Non-pigmented ciliary epithelial cell (primary cell): ENCODE results near the gene PIGV.

Experiments used
- DNase-seq: peaks from one replicate; pipeline ENCODE4 v3.0.0-alpha.2; 2010; ENCODE audit warnings: low read depth

The PIGV gene

DNA sequence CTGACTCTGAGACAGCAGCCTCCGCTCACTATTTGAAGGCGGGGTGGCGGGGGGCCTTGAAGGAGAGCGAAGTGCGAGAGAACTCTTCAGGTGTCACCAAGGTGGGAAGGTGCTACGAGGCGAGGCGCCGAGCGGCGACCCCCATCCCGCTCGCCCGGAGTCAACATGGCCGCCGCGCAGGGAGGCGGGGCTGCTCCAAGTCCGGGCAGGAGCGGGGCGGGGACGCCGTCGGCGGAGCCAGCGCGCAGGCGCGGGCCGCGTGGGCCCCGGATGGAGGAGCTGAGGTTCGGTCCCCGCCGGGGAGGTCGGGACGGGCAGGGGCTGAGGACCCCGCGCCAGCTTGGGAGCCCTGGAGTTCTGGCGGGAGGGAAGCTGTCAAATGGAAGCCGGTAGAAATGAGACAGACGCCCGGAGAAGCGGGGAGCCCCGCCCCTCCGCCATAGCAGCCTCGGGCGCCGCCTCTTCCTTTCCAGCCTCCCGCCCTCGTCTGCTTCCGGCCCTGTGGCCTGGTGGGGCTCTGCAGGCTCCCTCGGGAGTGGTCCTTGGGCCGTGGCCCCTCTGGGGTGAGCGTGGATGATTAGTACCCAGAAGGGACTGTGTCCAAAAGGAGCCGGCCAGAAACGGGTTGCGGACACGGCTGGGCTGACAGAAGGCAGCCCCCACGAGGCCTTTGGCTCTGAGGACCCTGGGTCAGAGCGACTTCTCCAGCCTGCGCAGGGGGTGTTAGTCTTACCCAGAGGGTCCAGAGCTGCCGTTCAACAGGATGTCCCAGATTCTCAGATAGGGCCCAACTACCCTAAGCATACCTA is at the start of gene PIGV:
Gene PIGV, plus strand, starts transcription at position 245 of the 809 bp plus-strand sequence. CDS start 2,866 bp downstream, outside the sequence.
- DNase-seq, result no peak

DNA sequence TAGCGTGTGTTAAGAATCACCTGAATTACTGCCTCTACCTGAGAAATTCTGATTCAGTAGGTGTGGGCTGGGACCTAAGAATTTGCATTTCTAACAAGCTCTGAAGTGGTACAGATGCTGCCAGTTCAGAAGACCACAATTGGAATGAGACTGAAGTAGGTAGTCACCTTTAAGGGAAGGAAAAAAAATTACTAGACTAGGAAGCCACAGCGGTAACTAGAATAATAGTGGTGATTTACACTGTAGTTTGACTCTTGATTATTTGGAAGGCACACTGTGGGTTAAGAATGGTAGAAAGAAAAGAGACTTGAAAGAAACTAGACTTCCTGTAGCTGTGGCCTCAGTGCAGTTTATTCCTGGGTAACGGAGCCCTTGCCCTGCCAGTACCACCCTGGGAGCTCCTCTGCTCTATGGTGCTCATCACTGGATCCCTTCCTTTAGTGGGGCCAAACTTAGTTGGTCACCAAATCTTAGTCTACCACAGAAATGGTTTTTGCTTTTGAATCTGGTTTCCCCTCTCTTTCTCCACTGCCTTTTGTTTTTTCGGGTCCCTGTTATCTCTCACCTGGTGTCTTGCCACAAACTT is 48.3 kb upstream of the PIGV start:
- DNase-seq, result no peak

DNA sequence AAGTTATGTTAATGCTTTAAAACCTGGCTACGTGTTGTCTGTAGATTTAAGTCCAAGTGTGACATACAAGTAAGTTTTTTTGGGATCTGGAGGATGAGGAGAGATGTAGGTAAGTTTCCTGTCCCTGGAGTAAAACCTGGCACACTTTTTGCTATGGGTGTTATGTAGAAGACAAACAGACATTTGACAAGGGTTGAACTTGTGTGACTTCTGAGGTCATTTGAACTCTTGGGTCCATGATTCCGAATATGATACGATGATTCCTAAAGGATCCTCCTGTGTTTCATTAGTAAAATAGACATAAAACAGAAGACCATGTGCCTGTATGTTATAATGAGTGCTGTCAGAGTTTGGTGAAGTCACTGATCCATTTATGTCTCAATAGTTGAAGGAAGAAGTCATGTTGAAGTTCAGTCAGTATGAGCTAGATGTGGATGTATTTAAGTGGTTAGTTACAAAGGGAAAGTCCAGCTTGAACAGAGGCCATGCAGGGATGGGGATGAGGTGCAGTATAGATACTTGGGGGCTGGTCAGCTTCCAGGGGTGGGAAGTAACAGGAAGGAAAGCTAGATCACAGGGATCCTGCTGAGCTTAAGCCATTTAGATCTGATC is 47.6 kb upstream of the PIGV start:
- no peak for DNase-seq

DNA sequence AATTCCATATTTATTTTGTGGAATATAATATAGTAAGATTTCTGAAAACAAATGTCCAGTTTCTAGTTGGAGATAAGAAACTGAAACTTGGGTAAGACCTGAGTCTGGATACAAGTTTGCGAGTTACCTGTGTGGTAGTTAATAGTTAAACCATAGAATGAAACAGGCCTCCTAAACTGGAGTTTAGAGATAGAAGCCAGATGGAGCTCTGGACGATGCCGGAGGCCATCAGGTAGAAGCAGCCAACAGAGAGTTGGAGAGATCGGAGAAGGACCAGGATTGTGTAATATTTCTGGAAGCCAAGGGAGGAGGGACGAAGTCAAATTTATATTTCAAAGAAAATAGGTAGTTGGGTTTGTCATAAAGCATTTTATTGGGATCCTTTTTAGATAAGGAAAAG is 46.8 kb upstream of the PIGV start:
- DNase-seq, result no peak

DNA sequence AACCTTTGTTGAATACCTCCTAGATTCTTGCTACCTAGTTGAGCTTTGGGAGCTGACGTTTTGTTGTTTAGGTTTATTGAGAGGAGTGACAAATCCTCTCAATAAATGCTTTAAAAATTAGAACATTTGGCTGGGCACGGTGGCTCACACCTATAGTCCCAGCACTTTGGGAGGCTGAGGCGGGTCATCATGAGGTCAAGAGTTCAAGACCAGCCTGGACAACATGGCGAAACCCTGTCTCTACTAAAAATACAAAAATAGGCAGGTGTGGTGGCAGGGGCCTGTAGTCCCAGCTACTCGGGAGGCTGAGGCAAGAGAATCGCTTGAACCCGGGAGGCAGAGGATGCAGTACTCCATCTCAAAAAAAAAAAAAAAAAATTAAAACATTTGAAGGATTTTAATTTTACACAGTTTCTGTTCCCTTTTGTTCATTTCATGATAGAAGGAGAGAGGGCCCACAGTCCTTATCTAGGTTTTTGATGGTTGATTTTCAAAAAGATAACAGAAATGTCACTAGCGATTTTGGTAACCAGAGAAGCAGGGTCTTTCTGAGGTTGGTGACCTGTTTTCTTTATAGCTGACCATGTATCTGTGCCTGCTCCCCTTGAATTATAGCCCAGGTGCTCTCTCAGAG is 44.2 kb upstream of the PIGV start:
- no peak for DNase-seq

DNA sequence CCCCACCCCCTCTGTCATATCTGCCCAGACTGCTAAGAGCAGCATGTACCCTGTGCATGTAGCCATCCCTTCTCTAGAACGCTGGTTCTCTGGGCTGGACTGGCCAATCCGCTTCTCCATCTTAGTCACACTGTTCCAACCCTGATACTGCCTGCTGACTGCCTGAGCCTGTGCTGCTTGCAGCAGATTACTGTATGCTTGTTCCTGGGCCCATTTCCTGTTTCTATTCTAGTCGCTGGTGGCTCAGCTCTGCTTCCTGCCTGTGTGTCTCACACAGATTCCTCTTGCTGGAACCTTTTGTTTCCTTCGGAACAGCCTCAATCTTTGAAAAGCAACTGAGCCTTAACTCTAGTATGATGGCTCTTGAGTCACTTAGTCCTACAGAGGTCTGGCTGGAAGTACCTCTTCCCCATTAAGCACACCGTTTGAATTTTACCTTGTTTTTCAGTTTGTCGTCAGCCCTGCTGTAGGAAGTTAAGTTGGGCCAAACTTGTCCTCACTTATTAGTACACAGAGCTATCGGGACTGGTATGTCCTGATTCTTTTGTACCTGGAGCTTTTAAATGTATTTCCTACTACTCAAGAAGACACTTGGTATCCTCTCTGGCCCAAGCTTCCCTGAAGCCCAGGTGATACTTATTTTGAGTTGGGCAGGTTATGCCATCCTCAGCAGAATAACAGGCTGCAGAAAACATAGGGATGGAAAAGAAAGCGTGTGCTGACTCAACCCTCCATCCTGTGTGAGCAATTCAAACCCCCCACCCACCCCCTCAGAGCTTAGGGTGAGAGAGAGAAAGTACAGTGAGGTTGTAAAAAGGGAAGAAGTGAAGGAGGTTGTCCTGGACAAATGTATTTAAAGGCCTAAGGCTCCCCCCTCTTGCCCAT is 43.4 kb upstream of the PIGV start:
- peak; percentile 83 for DNase-seq

DNA sequence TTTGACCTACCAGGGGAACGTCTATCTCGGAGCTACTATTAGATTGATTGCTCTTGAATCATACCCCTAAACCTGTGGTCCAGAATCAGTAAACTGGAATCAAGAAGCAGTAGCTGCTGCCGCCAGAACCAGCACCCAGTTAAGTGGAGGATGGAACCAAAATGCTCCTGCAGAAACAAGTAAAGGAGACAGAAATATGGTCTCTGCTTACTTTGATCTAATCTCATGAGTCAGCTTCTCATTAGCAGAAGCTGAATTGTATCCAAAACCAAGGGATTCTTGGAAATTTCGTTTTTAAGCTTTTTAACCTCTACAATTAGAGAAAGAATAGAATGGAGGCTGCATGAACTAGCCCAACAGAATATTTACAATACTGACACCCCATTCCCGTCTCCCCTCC is 42.6 kb upstream of the PIGV start:
- DNase-seq, result no peak

DNA sequence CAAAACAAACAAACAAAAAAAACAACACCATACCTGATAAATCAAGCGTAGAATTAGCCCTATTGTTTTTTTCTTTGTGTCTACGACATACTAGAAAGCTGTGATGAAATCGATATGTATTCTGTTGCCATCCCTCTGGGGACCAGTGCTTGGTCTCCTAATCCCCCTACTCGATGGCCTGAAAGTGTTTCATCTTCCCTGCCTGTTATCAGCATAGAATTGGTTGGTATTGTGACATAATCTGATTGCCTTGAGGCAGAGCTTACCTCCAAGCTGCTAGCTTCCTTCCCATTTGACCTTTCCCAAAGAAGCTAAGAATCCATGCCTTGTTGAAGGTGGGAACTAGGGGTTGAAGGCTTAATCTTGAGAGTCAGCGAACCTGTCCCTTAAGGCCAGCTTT is 40.7 kb upstream of the PIGV start:
- DNase-seq, result no peak

DNA sequence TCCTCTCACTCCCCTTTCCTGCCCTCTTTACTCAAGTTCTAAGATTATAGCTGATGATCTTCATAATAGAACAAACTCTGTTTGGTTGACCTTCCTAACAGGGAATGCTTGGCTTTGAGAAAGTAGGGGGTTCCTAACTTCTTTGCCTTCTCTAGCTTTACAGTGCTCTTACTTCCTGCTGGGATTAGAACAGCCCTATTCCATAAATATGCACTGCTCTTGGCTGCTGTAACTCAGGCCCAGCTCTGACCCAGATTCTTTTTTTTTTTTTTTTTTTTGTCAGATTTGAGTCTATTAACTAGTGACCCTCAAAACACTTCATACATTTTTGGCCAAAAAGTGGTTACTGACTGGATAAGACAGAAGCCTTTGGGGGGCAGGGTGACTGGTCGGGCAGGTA is 39.4 kb upstream of the PIGV start:
- no peak for DNase-seq

DNA sequence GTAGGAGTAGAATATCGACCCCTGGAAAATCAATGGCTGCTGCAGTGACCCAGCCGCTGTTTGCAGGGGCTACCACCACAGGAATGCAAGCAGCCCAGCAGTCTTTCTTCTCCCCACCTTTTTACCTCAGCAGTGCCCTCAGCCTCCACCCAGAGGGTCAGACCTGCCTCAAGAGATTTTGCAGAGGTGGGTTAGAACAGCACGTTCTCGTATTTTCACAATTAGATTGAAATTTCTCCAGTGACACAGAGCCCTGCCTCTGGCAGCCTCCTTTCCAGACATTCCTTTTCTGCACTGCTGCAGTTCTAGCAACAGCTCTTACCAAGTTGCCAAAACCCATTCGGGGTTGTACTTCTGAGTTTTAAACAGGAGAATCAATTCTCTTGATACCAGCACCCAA is 38.3 kb upstream of the PIGV start:
- DNase-seq, result no peak

DNA sequence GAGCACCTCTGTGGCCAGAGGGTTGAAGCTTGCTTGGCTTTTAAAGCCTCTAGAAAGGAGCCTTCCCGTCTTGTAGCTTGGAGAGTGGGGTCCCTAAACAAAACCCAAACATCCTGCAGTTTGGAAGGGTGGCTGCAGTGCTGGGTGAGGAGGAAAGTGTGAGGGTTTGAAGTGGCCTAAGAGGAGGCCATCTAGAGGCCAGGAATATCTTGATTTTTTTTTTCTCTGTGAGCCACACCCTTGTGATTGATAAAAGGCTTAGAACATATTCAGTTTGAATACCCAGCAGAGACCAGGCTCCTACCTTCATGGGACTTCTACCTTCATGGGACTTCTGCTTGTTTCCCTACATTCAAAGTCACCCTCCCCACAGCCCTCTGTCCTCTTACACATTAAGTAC is 37.3 kb upstream of the PIGV start:
- DNase-seq, result no peak

DNA sequence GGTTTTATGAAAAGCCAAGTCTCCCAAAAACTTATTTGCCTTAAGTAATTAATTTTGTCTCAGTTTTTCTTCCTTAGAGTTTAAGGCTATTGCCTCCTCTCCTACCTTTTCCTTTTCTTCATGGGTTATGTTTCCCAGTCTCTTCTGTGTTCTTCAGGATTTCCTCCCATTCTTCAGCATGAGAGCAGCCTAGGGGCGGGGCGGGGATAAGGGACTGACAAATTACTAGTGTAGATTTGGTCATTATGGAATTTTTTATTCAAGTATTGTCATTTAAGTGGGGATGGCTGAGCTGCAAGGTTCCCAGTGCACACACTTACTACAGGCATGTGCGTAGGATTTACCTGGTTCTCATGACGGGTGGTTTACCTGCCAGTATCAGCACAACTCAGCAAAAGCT is 35.2 kb upstream of the PIGV start:
- DNase-seq, result no peak

DNA sequence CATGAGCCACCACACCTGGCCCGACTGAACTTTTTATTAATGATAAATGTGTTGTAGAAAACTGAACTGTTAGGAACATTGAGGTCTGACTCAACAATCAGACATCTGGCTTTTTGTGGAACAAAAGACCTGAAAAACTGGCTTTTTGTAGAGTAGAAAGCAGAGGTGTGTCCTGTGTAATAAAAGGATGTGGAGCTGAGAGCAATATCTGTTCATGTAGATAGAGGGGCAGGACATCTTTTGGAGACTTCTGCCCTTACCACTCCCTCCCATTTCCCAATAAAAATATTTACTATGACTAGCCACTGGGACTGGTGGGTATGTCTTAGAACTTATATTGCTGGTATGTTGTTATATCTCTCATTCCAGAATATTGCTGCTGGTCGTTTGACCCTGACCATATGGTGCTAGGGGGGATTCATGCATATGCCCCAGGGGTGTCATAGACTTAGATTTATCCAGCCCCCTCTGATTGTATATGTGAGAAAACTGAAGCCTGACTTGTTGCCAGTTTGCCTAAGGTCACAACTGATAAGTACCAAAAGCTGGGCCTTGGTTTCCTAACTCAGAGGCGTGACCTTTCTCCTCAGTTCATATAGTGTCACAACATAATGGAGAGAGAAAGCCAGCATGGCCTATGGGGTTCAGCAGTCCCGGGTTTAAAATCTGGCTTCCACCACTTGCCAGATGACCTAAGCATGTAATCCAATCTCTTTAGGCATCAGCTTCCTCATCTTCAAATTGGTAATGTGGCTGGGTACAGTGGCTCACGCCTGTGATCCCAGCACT is 33.5 kb upstream of the PIGV start:
- no peak for DNase-seq

DNA sequence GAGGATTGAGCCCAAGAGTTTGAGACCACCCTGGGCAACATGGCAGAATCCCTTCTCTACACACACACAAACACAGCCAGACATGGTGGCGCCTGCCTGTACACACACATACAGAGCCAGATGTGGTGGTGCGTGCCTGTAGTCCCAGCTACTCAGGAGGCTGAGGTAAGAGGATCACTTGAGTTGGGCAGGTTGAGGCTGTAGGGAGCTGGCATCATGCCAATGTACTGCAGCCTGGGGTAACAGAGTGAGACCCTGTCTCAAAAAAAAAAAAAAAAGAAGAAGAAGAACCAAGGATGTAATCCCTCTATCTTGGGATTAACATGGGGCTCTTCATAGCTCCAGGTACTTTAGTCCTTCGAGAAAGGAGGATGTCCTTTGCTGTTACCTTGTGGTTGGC is 29.4 kb upstream of the PIGV start:
- no peak for DNase-seq

DNA sequence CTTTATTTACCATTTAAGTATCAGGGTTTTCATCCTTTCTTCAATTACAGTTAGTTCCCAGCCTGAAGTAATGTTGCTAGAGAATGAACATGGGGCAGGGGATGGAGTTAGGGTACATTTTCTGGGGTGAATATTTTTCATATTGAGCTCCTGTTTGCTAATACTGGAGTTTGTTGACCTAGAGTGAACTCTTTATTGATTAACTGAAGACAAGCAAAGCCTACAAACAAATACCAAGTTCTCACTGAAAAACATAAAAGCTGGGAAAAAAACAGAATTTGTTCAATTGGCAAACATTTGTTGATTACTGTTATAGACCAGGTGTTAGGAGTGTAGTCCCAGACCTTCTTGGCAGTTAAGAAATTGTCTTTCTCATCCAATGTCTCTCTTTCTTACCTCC is 28.2 kb upstream of the PIGV start:
- DNase-seq, result no peak

DNA sequence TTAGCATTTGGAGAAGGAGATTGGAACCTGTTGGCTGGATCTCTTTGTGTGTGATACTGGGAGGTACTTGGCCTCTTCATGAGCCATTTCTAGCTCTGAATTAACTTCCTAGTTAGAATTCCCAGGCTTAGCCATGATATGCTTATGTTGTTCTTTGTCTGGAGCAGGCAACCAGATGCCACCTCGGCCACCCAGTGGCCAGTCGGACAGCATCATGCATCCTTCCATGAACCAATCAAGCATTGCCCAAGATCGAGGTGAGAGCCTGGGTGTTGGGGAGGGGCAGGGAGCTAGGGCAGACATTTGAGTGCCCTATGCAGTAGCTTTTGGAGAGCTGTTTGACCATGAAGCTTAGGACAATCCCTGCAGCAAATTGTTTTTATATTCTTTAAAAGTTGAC is 26.5 kb upstream of the PIGV start:
- no peak for DNase-seq

DNA sequence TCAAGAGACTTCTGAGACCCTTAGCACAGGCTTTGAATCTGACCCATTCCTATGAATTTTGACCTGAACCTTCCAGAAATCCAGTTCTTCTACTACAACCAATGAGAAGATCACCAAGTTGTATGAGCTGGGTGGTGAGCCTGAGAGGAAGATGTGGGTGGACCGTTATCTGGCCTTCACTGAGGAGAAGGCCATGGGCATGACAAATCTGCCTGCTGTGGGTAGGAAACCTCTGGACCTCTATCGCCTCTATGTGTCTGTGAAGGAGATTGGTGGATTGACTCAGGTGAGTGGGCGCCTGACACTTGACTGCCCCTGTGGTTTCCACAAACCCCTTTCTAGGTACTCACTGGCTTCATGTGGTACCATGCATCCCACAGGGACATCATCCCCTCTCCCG is 20.0 kb upstream of the PIGV start:
- no peak for DNase-seq

DNA sequence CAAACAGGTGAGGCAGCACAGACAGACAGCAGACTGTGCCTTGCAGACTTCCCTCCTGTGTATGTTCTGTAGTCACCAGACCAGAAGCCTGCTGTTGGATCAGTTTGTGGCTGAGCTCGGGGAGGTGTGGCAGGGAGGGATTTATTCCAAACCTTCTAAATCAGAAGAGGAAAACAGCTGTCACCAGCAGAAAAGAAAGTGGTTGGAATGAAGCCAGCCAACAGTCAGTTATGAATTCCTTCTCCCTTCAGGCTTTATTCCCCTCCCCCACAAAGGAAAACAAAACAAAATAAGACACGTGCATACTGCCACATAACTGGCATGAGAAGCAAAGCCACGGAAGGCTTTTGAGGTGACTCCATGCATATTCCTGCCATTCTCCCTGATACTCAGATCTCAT is 19.0 kb upstream of the PIGV start:
- DNase-seq, result no peak

DNA sequence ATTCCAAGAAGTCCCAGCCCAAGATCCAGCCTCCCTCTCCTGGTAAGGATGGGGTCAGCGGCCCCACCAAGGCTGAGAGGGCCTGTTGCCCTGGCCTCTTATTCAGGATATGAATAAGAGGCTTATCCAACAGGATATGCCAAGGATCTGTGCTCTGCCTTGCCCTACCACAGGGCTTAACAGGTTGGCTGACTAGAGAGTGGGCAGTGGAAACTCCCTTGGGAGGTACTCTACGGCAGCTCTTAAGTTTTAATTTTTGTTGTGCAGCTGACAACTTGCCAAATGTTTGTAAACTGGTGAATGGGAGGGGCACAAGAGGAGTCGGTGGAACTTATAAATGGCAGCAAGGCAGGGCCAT is 16.5 kb upstream of the PIGV start:
- no peak for DNase-seq

DNA sequence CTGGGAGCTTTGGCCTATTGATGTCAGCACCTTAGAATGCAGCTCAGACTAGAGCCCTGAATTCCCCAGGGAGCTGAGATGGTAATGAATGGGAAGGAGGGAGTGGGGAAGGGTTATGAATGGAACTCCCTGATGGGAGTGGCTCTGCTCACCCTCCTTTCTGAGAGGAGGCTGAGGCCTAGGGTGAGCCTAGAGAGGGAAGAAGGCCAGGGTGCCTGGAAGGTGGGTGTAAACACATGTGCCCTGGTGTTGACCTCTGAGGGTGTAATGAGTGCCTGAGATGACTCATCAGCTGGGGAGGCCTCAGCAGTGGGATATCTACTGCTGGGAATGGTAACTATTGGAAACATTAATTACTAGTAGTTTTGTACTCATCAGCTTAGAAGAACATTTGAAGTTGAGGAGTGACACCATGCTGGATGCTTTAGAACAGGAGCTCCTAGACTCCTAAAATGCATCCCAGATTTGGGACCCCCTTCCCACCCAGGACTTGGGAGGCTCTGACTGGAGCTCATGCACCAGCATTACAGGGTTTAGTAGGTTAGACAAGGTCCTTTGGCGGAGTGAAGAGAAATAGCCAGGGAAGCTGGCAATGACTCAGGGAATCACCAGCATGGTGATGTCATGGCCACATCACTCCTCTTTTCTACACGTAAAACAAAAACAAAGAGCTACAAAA is 16.0 kb upstream of the PIGV start:
- peak; percentile 86 for DNase-seq

DNA sequence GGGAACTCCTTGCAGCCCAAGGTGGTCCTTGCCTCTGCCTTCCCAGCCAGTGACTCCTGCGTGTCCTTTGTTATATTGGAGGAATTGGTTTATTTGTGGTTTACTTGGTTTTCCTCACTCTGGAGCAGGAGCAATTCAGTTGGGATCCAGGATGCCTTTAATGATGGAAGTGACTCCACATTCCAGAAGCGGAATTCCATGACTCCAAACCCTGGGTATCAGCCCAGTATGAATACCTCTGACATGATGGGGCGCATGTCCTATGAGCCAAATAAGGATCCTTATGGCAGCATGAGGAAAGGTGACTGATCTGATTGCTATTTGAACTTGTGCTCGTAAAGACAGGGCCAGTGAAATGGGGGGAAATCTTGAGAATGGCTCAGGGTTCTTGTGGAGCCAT is 15.1 kb upstream of the PIGV start:
- peak; percentile 85 for DNase-seq
